ELF-1 (cell line): ENCODE measurements around the gene MPV17L2.

ENCODE experiments used
- DNase-seq: peaks from one replicate; pipeline ENCODE4 v3.0.0-alpha.2; 2016; ENCODE audit warnings: low read depth, low spot score

MPV17L2 gene

GRCh38 chr19:18233224-18233825, 40.3 kb downstream of the MPV17L2 start:
- DNase-seq: peak; percentile 89

GRCh38 chr19:18234194-18234593, 41.2 kb downstream of the MPV17L2 start:
- DNase-seq: no peak

- peak; percentile 34 for DNase-seq
These were observed 46.3 kb downstream of the MPV17L2 start for GRCh38 chr19:18239303-18239702.

- no peak for DNase-seq
These were observed 52.3 kb downstream of the MPV17L2 start for GRCh38 chr19:18245297-18245696.
